Measurements from ENCODE around the gene PGM2L1. TPM values are rescaled to one million over a fixed set of nuclear protein-coding genes. Genes with fewer than 3 reads are reported as not detected.

The PGM2L1 gene
- total and polyA plus RNA-seq, 2 experiments from 2014 or later = 32.6 to 44.4 TPM

DNA sequence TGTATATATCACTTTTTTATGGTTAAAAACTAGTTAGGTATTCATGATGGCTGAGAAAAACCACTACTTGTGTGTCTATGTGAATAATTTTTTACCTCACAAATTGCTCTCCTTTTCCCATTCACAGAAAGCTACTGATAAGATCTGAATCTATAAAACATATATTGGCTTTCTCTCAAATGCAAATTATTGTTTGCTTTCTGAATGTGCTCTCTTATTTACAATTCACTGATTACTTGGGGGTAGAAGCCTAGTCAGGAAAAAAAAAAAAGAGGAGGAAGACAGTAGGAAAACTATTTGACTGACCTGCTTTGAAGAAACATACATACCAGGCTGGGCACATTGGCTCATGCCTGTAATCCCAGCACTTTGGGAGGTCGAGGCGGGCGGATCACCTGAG is 20.5 kb downstream of the PGM2L1 start (continued):
- no peak for TF ChIP-seq ZNF462 (CRISPR knock-in tag; IDR thresholded peaks at IDR 0.05)
- TF ChIP-seq EZH2phosphoT487 (IDR thresholded peaks at IDR 0.05; ENCODE audit: unreplicated experiment) = no peak
- no peak for TF ChIP-seq REST (IDR thresholded peaks at IDR 0.05; ENCODE audit: unreplicated experiment)
- TF ChIP-seq EZH2 (IDR thresholded peaks at IDR 0.05; ENCODE audit: low read depth, unreplicated experiment) = no peak
- no peak for TF ChIP-seq NANOG (IDR thresholded peaks at IDR 0.05; ENCODE audit: borderline replicate concordance)
- no peak for TF ChIP-seq POLR2AphosphoS5 (IDR thresholded peaks at IDR 0.05; ENCODE audit: low read depth)

DNA sequence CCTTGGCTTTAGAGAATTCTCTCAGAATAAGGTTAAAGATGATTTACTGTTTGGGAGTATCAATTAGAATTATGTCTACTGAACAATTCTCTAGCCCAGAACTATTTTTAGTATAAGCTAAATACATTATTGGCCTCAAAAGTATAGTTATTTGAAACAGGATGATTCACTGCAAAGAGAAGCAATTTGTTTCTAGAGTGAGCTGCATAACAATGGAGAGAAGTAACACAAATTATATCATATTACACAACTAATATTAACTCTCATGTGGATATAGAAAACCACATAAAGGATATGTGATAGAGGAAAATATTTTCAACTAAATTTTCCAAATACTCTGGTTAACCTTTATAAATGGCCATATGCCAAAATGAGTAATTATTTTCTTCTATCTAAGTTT is 24.9 kb downstream of the PGM2L1 start:
- Mint-ChIP-seq H3K27ac (no peak overlapping the region), H3K36me3 (ENCODE audit: low read depth) (0 out of 3 replicates have a peak, but pooled peaks cover 5% of the 10 kb centered on the region), H3K4me1 (no peaks in the 10 kb centered on the region; the same call in 2 of the 3 replicates), H3K27me3 (ENCODE audit: insufficient read depth, low read depth, poor library complexity) (no peaks in the 10 kb centered on the region), H3K9me3 (no peaks in the 10 kb centered on the region), H3K4me3 (no peak overlapping the region)
- no peak overlapping the region for H3K27ac ChIP-seq (ENCODE audit: low read depth)
- no peak overlapping the region for H3K4me3 ChIP-seq
- H4K20me1 ChIP-seq (replicated peaks; ENCODE audit: insufficient read depth) = no peaks in the 10 kb centered on the region
- no peaks in the 10 kb centered on the region for H3F3A ChIP-seq (replicated peaks; ENCODE audit: low read depth)
- H3K4me2 ChIP-seq = no peak overlapping the region
- H3K4me1 ChIP-seq (ENCODE audit: insufficient read depth) = no peaks in the 10 kb centered on the region
- ATAC-seq (no peak), DNase-seq (ENCODE audit: low spot score) (no peak)
- H3K27me3 ChIP-seq (ENCODE audit: insufficient read depth) = no peaks in the 10 kb centered on the region
- H3K79me2 ChIP-seq (replicated peaks; ENCODE audit: insufficient read depth) = no peaks in the 10 kb centered on the region
- H3K36me3 ChIP-seq (ENCODE audit: insufficient read depth) = peaks cover 12% of the 10 kb centered on the region
- no peak overlapping the region for H2AFZ ChIP-seq
- TF ChIP-seq EZH2phosphoT487 (IDR thresholded peaks at IDR 0.05; ENCODE audit: unreplicated experiment) = no peak
- TF ChIP-seq CREB1 (CRISPR knock-in tag; IDR thresholded peaks at IDR 0.05; ENCODE audit: low read depth) = no peak
- TF ChIP-seq JUNB (IDR thresholded peaks at IDR 0.05; ENCODE audit: unreplicated experiment) = no peak
- no peak for TF ChIP-seq NANOG (IDR thresholded peaks at IDR 0.05; ENCODE audit: borderline replicate concordance)
- TF ChIP-seq, protein P1, sequence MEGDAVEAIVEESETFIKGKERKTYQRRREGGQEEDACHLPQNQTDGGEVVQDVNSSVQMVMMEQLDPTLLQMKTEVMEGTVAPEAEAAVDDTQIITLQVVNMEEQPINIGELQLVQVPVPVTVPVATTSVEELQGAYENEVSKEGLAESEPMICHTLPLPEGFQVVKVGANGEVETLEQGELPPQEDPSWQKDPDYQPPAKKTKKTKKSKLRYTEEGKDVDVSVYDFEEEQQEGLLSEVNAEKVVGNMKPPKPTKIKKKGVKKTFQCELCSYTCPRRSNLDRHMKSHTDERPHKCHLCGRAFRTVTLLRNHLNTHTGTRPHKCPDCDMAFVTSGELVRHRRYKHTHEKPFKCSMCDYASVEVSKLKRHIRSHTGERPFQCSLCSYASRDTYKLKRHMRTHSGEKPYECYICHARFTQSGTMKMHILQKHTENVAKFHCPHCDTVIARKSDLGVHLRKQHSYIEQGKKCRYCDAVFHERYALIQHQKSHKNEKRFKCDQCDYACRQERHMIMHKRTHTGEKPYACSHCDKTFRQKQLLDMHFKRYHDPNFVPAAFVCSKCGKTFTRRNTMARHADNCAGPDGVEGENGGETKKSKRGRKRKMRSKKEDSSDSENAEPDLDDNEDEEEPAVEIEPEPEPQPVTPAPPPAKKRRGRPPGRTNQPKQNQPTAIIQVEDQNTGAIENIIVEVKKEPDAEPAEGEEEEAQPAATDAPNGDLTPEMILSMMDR (conservative IDR thresholded peaks at IDR 0.05; ENCODE audit: low read depth in 2 of 2) = no peak
- TF ChIP-seq STAT1 (IDR thresholded peaks at IDR 0.05; ENCODE audit: unreplicated experiment) = no peak
- TF ChIP-seq POLR2AphosphoS5 (IDR thresholded peaks at IDR 0.05; ENCODE audit: low read depth) = no peak
- H3K9me2 ChIP-seq (ENCODE audit: insufficient read depth) = no peaks in the 10 kb centered on the region
